ENCODE results near the gene ZNF219. TPM values are rescaled to one million over a fixed set of nuclear protein-coding genes. Genes with fewer than 3 reads are reported as not detected.

The ZNF219 gene
- total and polyA plus RNA-seq, 8 donors, result 13.5 to 23.6 (median 17.0) TPM

GRCh38 chr14:21049271-21049673 lies 49.2 kb downstream of the ZNF219 start:
- WGBS, 2 donors, result 78 to 79% methylated on average over 3 of the region's 3 CpGs
- H3K4me3 ChIP-seq, result no peak overlapping the region
- intact Hi-C loops (cut with DNase I), result no loop called here
- DNase-seq (no peak), FAIRE-seq (no peak), ATAC-seq (no peak)
- no peaks in the 10 kb centered on the region for H3K27me3 ChIP-seq
- TF ChIP-seq, protein P1, sequence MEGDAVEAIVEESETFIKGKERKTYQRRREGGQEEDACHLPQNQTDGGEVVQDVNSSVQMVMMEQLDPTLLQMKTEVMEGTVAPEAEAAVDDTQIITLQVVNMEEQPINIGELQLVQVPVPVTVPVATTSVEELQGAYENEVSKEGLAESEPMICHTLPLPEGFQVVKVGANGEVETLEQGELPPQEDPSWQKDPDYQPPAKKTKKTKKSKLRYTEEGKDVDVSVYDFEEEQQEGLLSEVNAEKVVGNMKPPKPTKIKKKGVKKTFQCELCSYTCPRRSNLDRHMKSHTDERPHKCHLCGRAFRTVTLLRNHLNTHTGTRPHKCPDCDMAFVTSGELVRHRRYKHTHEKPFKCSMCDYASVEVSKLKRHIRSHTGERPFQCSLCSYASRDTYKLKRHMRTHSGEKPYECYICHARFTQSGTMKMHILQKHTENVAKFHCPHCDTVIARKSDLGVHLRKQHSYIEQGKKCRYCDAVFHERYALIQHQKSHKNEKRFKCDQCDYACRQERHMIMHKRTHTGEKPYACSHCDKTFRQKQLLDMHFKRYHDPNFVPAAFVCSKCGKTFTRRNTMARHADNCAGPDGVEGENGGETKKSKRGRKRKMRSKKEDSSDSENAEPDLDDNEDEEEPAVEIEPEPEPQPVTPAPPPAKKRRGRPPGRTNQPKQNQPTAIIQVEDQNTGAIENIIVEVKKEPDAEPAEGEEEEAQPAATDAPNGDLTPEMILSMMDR (IDR thresholded peaks at IDR 0.05), result no peak
- H3K4me1 ChIP-seq, result peaks cover 0 to 51% (median 14%) of the 10 kb centered on the region in 3 donors
- H3K36me3 ChIP-seq, result no peaks in the 10 kb centered on the region
- no peaks in the 10 kb centered on the region for H3K9me3 ChIP-seq
- no peak overlapping the region for H3K27ac ChIP-seq

GRCh38 chr14:21048638-21049037 lies 49.8 kb downstream of the ZNF219 start:
- H3K27ac ChIP-seq, result peak overlapping the region in 2 of 4 donors; percentile 30 to 47
- ATAC-seq, result peak in 3 of 4 donors; percentile 57 to 73 (median 67)
- peaks cover 1 to 51% (median 15%) of the 10 kb centered on the region in 3 donors for H3K4me1 ChIP-seq
- intact Hi-C loops (cut with DNase I), result no loop called here
- H3K4me3 ChIP-seq, result no peak overlapping the region
- no peak for DNase-seq
- H3K9me3 ChIP-seq, result no peaks in the 10 kb centered on the region
- TF ChIP-seq, protein P1 (IDR thresholded peaks at IDR 0.05), result no peak
- 16 to 20% methylated on average over 2 of the region's 2 CpGs for WGBS, 2 donors
- no peaks in the 10 kb centered on the region for H3K27me3 ChIP-seq
- no peaks in the 10 kb centered on the region for H3K36me3 ChIP-seq
- FAIRE-seq, result no peak

DNA sequence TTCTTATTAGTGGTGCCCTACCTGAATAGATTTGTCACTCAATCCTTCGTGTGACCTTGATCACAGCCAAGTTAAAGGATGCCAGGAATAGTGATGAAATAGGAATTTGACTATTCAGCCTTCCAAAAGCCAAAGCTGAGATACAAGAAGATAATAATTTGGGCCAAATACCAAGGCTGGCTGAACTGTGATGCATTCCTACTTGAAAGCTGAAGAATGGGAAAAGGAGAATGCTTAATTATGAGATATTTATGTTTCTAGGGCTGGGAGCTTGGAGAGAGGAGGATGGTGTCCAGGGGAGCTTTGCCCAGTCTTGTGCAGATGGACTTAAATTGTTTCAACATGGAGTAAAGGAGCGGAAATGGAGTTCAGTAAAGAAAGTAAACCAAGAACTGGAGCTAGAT lies 51.1 kb downstream of the ZNF219 start:
- H3K27ac ChIP-seq, result peak overlapping the region; percentile 23 to 47 (median 32)
- intact Hi-C loops (cut with DNase I), result no loop called here
- no peak for FAIRE-seq
- H3K36me3 ChIP-seq, result no peaks in the 10 kb centered on the region
- no peak for ATAC-seq
- H3K9me3 ChIP-seq, result no peaks in the 10 kb centered on the region
- H3K4me1 ChIP-seq, result peaks cover 10 to 53% (median 19%) of the 10 kb centered on the region in 3 donors
- H3K4me3 ChIP-seq, result no peak overlapping the region
- DNase-seq, result no peak
- TF ChIP-seq, protein P1 (IDR thresholded peaks at IDR 0.05), result no peak
- 53 to 54% methylated on average over 2 of the region's 2 CpGs for WGBS, 2 donors
- no peaks in the 10 kb centered on the region for H3K27me3 ChIP-seq

- no peaks in the 10 kb centered on the region for H3K9me3 ChIP-seq
- no peak overlapping the region for H3K4me3 ChIP-seq
- intact Hi-C loops (cut with DNase I), result no loop called here
- H3K36me3 ChIP-seq, result no peaks in the 10 kb centered on the region
- WGBS, 2 donors, result 31% methylated on average over 6 of the region's 6 CpGs
- DNase-seq (peak in 1 of 6 donors; percentile 56), FAIRE-seq (no peak), ATAC-seq (peak in 3 of 4 donors; percentile 2 to 30 (median 29))
- peak overlapping the region; percentile 9 to 61 (median 54) for H3K27ac ChIP-seq
- TF ChIP-seq, protein P1 (IDR thresholded peaks at IDR 0.05), result no peak
- peaks cover 10 to 55% (median 29%) of the 10 kb centered on the region in 3 donors for H3K4me1 ChIP-seq
- no peaks in the 10 kb centered on the region for H3K27me3 ChIP-seq
Measured at GRCh38 chr14:21043974-21044618, 54.4 kb downstream of the ZNF219 start.

DNA sequence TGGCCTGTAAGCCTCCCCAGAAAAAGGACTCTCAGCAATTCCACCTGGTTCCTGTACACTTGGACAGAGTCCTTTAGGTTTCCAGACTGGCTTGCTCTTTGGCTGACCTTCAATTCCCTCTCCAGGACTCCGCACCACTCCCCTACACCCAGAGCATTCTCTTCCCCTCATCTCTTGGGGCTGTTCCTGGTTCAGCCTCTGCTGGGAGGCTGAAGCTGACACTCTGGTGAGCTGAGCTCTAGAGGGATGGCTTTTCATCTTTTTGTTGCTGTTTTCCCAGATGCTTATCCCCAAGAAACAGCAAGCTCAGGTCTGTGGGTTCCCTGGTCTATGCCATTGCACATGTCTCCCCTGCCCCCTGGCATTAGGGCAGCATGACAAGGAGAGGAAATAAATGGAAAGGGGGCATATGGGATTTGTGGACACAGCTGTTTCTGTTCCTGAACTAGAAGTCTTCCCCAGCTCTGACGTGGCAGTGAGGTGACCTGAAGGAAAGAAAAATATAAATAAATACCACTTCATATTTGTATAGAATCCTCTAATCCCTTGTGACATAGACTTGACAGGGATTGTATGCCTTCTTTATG lies 55.0 kb downstream of the ZNF219 start:
- WGBS, 2 donors, result 16 to 30% methylated on average over 2 of the region's 2 CpGs
- intact Hi-C loops (cut with DNase I), result no loop called here

More for the DNA sequence above, 55.0 kb downstream of the ZNF219 start:
- FAIRE-seq, result no peak
- Histone ChIP-seq H3K4me1 (peaks cover 14 to 48% (median 29%) of the 10 kb centered on the region in 3 donors), H3K9me3 (no peaks in the 10 kb centered on the region), H3K27me3 (no peaks in the 10 kb centered on the region), H3K4me3 (no peak overlapping the region), H3K27ac (peak overlapping the region; percentile 9 to 61 (median 54)), H3K36me3 (no peaks in the 10 kb centered on the region)
- ATAC-seq, result peak; percentile 3 to 9 (median 7)
- TF ChIP-seq, protein P1 (IDR thresholded peaks at IDR 0.05), result no peak
- DNase-seq, result peak in 1 of 6 donors; percentile 43
